RCC 7860 (cell line): ENCODE measurements around the gene RNASE9.
"Not testable (repeated sequence)": the region's sequence is repeated elsewhere in the genome, so short reads cannot be mapped to it uniquely, and the experiment has no call there.

Experiments used
- DNase-seq: peaks from one replicate; pipeline ENCODE4 v3.0.0-alpha.2; 2015; ENCODE audit warnings: low spot score
- FAIRE-seq: peaks from 2 replicates; lab custom pipeline; 2012; peaks lifted over from hg19 to GRCh38; lab: Jason Lieb, UNC

RNASE9 gene

DNA sequence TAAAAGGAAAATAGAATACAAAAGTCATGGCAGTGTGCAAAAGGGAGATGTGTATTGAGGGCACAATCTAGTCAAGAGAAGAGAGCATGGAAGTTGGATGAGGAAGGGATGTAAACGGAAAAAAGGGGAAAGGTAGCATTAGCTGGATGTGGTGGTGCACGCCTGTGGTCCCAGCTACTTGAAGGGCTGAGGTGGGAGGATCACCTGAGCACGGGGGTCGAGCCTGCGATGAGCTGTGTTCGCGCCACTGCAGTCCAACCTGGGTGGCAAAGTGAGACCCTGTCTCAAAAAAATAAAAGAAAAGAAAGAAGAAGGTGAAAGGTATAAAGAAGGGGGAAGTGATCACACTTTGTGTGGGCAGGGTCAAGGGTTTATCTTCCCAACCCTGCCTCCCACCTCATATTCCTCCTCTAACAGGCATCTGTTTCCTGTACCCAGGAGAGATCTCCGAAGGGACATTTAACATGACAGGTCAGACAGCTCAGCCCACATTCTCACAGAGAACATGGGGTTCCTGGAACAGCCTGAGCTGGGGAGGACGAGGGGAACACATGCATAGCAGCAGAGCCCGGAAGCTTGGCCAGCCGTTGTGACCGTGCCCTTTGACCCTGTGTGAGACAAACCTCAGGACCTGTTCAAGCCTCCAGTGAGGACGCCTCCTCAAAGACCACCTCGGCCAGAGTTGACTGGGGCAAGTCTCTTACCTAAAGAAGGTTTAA lies 18.1 kb upstream of the RNASE9 start:
- FAIRE-seq (no peak), DNase-seq (no peak)

GRCh38 chr14:20578325-20578724 lies 17.5 kb upstream of the RNASE9 start:
- DNase-seq (no peak), FAIRE-seq (no peak)

DNA sequence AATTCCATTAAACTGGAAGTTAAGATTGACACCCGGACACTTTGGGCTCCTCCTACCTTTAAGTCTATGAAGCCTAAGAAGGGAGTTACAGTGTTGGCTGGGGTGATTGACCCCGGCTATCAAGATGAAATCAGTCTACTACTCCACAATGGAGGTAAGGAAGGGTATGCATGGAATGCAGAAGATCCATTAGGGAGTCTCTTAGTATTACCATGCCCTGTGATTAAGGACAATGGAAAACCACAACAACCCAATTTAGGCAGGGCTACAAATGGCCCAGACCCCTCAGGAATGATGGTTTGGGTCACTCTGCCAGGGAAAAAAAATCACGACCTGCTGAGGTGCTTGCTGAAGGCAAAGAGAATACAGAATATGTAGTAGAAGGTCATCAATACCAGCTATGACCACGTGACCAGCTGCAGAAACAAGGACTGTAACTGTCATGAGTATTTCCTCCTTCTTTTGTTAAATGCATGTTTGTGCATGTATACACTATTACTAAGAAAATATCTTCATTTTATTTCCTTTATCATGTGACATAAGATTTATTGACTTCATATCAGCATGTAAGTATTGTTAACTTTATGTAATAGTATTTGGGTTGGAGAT lies 11.6 kb upstream of the RNASE9 start:
- DNase-seq, FAIRE-seq: not testable (repeated sequence)

DNA sequence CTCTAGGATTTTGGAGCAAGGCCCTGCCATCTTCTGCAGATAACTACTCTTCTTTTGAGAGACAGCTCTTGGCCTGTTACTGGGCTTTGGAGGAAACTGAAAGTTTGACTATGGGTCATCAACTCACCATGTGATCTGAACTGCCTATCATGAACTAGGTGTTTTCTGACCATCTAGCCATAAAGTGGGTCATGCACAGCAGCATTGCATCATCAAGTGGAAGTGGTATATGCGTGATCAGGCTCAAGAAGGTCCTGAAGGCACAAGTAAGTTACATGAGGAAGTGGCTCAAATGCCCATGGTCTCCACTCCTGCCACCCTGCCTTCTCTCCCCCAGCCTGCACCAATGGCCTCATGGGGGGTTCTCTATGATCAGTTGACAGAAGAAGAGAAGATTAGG lies 9.9 kb upstream of the RNASE9 start:
- not testable (repeated sequence) for FAIRE-seq, DNase-seq

DNA sequence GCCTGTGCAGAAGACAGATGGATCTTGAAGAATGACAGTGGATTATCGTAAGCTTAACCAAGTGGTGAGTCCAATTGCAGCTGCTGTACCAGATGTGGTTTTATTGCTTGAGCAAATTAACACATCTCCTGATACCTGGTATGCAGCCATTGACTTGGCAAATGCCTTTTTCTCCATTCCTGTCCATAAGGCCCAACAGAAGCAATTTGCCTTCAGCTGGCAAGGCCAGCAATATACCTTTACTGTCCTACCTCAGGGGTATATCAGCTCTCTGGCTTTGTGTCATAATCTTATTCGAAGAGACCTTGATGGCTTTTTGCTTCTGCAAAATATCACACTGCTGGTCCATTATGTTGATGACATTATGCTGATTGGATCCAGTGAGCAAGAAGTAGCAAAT lies 9.0 kb upstream of the RNASE9 start:
- FAIRE-seq, DNase-seq: not testable (repeated sequence)

DNA sequence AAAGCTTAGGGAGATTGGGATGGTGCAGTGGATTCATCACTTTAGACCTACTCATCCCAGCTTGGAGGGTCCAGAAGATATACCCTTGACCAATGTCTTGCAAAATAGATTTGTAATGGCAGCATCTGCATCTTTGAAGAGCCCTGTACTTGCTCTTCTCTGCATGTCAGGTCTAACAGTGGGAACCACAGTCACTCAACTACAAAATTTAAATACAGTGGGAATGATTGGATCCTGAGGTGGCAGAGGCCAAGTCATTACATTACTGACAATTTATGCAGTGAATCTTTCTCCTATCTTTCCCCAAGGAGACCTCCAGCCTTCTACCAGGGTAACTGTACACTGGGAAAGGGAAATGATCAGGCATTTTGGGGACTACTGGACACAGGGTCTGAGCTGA lies 8.2 kb upstream of the RNASE9 start:
- DNase-seq: no peak
- FAIRE-seq: no peak

GRCh38 chr14:20568393-20568792 lies 7.5 kb upstream of the RNASE9 start:
- FAIRE-seq: no peak

DNA sequence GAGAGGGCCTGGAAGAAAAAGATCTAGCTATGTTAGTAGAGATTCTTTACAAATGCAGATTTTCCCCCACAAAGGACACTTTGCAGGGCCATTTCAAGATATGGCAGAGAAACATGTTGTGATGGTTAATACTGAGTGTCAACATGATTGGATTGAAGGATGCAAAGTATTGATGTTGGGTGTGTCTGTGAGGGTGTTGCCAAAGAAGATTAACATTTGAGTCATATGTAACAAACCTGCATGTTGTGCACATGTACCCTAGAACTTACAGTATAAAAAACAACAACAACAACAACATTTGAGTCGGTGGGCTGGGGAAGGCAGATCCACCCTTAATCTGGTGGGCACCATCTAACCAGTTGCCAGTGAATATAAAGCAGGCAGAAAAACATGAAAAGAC lies 6.4 kb upstream of the RNASE9 start:
- DNase-seq, FAIRE-seq: not testable (repeated sequence)

More at GRCh38 chr14:20568393-20568792, 7.5 kb upstream of the RNASE9 start:
- DNase-seq: no peak

DNA sequence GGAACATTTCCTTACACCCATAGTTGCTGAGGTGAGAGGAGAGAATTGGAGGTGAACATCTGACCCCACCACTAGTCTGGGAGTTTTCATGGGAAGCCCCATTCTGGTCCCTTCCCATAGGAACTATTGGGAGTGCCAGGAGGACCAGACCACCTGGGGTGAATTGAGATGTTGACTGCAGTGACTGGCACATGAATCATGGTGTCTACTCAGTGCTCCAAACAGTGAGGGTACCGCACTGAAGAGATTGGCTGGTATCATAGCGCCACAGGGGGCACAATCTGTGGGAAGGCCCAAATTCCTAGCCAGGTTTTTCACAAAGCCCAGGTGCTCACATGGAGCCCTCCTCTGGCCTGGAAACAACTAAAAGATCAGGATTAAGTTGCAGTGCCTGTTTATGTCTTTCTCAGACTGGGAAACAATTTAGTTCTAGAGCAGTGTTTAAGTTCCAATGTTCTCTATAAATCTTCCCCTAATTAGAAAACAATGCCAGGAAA lies 3.7 kb upstream of the RNASE9 start:
- no peak for DNase-seq
- FAIRE-seq: no peak

DNA sequence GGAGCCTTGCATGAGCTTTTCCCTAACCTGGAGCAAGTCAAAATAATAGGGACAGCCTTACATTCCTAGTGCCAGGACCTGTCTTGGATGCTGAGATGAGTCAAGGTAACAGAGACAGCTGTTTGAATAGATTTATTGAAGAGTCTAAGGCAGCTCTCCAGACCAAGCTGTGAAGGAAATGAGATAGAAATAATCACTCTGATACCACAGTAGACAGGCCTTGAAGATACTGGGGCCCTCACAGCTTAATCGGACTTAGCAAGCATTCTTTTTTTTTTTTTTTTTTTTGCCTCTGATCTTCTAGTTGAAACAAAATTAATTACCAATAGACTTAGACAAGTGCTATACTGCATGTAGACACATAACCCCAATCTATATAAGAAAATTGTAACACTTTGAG lies 3.1 kb upstream of the RNASE9 start:
- FAIRE-seq (no peak), DNase-seq (no peak)

DNA sequence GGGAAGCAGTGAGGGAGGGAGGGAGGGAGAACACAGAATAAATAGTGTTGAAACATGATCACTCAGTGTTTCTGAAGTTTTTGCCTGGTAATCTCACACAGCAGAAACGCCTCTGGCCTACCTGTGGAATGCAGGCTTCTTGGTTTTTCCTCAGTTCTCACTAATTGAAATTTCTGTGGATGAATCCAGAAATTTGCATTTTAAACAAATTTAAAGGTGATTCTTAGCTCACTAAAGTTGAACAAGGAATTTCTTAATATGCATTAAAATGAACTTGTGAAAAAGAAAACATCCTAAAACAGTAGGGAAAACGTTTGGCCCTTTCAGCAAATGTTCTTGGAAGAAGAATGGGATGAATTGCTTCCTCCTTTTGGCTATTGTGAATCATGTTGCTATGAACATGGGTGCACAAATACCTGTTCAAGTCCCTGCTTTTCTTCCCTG lies 1.4 kb downstream of the RNASE9 start:
- FAIRE-seq (no peak), DNase-seq (no peak)

DNA sequence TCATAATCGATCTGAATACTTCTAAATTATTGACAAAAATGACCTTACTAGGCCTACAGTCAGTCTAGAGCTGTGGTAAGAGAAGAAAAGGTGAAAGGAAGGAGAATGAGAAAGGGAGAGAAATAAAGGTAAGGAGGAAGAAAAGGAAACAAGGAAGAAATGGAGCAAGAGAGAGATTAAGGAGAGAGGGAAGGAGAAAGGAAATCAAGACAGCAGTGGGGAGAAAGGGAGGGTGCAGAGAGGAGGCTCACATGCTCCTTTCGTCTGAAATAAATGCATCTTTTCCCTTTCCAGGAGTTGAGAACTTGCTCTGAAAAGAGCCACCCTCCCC lies 3.7 kb downstream of the RNASE9 start:
- no peak for FAIRE-seq
- DNase-seq: no peak

DNA sequence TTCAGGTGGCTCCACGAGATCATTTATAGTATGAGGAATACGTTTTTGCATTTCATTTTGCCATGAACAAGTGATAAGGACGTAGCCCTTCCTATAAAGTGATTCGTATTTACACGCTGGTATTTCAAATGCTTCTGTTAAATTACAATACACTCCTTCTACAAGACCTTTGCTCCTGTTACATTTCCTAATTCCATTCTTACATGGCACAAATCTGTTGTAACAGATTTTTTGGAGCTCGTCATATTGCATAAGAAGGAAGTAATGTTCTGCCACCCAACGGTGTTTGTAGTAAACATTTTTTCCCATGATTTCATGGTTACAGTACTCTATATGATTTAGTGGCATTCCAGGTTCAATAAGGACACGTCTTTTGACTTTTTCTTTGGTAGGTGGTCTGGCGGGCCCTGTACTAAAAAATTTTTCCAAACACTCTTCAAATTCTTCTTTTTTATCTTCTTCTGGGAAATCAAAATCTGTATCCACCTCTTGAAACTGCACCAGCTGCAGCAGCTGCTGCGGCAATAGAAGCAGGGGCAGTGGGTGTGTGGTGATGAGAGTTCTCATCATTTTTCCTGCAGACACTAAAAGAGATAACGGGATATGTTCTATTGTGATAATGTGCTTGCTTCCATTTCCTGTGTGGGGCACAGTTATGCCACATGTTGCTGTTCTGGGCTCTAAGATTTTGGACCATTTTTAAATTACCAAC lies 4.2 kb downstream of the RNASE9 start:
- no peak for FAIRE-seq
- DNase-seq: no peak

GRCh38 chr14:20555845-20556244 lies 5.0 kb downstream of the RNASE9 start:
- DNase-seq: no peak
- no peak for FAIRE-seq

DNA sequence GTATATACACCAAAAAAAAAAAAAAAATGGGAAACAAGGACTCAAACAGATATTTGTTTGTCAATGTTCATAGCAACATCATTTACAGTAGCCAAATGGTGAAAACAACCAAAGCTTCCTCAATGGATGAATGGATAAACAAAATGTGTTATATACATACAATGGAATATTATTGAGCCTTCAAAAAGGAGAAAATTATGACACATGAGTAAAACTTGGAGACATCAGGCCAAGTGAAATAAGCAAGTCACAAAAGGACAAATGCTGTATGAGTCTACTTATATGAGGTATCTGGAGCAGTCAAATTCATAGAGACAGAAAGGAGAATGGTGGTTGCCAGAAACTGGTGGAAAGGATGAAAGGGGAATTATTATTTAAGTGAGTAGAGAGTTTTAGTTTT lies 7.8 kb downstream of the RNASE9 start:
- FAIRE-seq (no peak), DNase-seq (no peak)

DNA sequence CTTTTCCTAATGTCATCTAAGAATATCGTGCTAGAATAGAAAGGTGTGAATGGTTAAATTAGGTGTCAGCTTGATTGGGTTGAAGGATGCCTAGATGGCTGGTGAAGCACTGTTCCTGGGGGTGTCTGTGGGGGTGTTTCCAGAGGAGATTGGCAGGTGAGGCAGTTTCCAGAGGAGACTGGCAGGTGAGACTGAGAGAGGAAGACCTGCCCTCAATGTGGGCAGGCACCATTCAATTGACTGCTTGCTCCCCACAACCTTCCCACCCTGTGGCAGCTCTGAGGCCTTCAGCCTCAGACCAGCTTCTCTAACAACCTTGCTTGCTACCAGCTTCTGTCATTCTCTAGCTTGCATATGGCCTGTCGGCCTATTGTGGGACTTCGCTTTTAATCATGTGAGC lies 9.2 kb downstream of the RNASE9 start:
- DNase-seq (no peak), FAIRE-seq (no peak)

GRCh38 chr14:20550926-20551325 lies 9.9 kb downstream of the RNASE9 start:
- DNase-seq (no peak), FAIRE-seq (no peak)

DNA sequence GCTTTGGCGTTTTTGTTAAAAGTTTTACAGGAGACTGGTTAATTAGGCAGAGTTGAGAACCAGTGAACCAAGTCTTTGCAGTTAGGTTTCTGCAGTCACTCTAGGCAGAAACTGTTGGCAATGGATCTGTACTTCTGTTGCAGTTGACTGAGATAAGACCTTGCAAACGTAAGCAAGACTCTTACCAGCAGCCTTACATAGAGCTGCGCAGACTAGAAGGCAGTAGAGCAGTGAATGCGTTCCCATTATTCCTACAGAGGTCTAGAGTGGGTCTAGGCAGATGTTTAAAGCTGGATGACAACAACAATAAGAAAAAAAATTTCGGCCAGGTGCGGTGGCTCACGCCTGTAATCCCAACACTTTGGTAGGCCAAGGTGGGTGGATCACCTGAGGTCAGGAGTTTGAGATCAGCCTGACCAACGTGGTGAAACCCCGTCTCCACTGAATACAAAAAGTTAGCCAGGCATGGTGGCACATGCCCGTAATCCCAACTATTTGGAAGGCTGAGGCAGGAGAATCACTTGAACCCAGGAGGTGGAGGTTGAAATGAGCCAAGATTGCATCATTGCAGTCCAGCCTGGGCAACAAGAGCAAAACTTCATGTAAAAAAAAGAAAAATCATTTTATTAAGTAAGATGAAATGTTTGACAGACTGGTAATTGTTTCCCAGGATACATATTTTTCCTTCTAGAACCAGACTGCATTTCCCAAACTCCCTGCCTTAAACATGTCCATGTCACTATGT lies 12.3 kb downstream of the RNASE9 start:
- no peak for DNase-seq
- FAIRE-seq: no peak

- DNase-seq: no peak
- no peak for FAIRE-seq
Observed at GRCh38 chr14:20546877-20547276, 14.0 kb downstream of the RNASE9 start.

- no peak for DNase-seq
- no peak for FAIRE-seq
Observed at GRCh38 chr14:20539906-20540305, 20.9 kb downstream of the RNASE9 start.
